ENCODE results near the gene PDHX.

The PDHX gene

GRCh38 chr11:34959770-34960169 lies 43.4 kb downstream of the PDHX start:
- DNase-seq = no peak

DNA sequence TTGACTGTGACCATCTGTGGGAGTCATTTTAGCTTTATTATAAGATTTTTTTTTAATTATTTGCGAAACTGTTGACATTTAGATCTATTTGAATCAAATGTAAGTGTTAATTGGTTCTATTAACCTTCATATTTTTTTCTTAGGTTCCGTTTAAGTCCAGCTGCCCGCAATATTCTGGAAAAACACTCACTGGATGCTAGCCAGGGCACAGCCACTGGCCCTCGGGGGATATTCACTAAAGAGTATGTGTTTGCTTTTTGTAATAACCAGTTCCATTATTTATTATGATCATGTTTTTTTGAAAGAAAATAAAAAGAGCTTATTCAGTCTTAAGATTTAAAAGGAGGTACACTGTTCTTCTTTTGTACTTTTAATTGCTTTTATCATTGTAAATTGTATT lies 43.9 kb downstream of the PDHX start:
- DNase-seq = no peak

GRCh38 chr11:34962034-34962433 lies 45.6 kb downstream of the PDHX start:
- no peak for DNase-seq

DNA sequence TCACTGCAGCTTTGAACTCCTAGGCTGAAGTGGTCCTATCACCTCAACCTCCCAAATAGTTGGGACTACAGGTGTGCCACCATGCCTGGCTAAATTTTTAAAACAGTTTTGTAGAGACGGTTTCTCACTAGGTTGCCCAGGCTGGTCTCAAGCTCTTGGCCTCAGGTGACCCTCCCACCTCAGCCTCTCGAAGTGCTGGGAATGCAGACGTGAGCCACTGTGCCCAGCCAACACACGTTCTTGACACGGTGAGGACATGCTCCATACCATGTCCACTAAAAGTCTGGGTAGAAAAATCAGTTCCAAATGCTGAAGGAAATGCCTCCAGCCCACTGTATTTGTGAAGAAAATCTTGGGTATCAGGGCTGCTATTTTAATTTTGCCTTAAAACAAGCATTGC lies 46.9 kb downstream of the PDHX start:
- no peak for DNase-seq

GRCh38 chr11:34964610-34965331 lies 48.4 kb downstream of the PDHX start:
- DNase-seq = no peak

DNA sequence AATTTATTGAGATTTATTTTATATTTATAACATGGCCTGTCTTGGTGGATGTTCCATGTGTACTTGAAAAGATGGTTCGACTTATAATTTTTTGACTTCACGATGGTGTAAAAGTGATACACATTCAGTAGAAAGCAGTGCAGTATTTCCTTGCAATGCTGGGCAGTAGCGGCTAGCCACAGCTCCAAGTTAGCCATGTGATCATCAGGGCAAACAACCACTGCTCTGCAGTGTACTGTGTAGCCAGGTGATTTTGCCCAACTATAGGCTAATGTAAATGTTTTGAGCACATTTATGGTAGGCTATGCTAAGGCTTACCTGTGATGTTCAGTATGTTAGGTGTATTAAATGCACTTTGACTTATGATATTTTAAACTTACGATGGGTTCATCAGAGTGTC lies 52.4 kb downstream of the PDHX start:
- DNase-seq = no peak

DNA sequence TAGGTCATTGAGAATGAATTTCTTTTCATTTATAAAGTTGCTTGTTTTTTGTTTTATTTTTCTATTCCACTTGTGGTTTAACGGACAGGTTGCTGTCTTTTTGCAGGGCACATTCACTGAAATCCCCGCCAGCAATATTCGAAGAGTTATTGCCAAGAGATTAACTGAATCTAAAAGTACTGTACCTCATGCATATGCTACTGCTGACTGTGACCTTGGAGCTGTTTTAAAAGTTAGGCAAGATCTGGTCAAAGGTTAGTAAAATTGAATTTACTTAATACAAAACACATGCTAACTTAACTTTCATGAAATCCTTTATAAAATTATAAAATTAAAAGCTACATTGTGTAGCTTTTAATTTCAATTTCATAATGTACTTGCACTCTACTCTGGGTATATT lies 53.6 kb downstream of the PDHX start:
- DNase-seq = no peak

DNA sequence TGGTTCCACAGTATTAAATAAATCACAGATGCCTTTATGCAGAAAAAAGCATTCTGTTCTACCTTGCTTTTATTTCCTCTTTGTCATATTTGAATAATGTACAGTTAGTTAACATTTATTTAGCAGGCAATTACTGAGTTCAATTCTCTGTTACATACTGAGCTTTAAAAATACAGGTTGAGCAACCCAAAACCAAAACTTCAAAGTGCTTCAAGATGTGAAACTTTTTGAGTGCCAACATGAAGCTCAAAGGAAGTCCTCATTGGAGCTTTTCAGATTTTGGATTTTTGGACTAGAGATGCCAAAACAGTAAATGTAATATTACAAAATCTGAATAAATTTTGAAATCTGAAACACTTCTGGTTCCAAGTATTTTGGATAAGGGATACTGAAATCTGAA lies 54.1 kb downstream of the PDHX start:
- no peak for DNase-seq

- no peak for DNase-seq
Measured at GRCh38 chr11:34971928-34972327, 55.5 kb downstream of the PDHX start.

GRCh38 chr11:34972366-34972765 lies 55.9 kb downstream of the PDHX start:
- no peak for DNase-seq

DNA sequence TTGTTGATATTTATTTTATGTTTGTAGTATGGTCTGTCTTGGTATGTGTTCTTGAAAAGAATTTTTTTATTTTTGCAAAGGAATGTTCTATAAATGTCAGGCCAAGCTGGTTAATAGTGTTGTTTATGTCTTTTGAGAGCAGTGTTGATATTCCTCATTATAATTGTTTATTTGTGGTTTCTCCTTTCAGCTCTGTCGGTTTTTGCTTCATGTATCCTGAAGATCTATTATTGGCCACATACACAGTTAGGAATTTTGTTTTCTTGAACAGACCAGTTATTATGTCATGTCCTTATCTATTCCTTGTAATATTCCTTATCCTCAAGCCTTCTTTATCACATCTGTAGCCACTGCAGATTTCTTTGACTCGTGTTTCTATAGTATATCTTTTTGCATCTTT lies 56.5 kb downstream of the PDHX start:
- no peak for DNase-seq

- no peak for DNase-seq
Measured at GRCh38 chr11:34975482-34975881, 59.1 kb downstream of the PDHX start.

GRCh38 chr11:34976496-34977088 lies 60.2 kb downstream of the PDHX start:
- DNase-seq = no peak

- no peak for DNase-seq
Measured at GRCh38 chr11:34977089-34977912, 60.9 kb downstream of the PDHX start.

GRCh38 chr11:34978236-34979191 lies 62.1 kb downstream of the PDHX start:
- no peak for DNase-seq

GRCh38 chr11:34984514-34984913 lies 68.1 kb downstream of the PDHX start:
- DNase-seq = no peak

GRCh38 chr11:34986883-34987520 lies 70.6 kb downstream of the PDHX start:
- DNase-seq = no peak

- DNase-seq = no peak
Measured at GRCh38 chr11:34987617-34988016, 71.2 kb downstream of the PDHX start.

GRCh38 chr11:34988294-34989255 lies 72.2 kb downstream of the PDHX start:
- DNase-seq = no peak

DNA sequence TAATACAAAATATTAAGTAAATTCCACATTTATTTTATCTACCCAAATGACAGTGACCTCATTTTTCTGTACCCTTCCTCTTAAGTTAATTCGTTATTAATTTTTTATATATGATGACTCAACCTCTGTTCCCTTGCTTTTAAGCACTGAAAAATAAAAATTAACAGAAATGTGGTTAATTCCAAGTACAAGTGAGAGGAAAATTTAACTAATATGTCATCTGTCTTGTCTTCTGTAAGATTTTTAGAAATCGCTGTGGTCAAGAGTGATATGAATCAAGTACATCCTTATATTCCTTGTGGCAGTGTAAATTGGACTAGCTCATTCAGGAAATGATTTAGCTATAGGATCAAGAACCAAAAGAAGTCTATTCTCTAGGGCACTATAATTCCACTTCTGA lies 74.5 kb downstream of the PDHX start:
- DNase-seq = no peak

- no peak for DNase-seq
Measured at GRCh38 chr11:34994854-34995253, 78.4 kb downstream of the PDHX start.
